AG08395 (cell line): ENCODE data around the gene ARHGAP24.
"Not testable (repeated sequence)": the region's sequence is repeated elsewhere in the genome, so short reads cannot be mapped to it uniquely, and the experiment has no call there.

Experiments
- DNase-seq: peaks from one replicate; pipeline ENCODE4 v3.0.0; 2012; ENCODE audit warnings: mixed read lengths, low spot score

ARHGAP24 gene

DNA sequence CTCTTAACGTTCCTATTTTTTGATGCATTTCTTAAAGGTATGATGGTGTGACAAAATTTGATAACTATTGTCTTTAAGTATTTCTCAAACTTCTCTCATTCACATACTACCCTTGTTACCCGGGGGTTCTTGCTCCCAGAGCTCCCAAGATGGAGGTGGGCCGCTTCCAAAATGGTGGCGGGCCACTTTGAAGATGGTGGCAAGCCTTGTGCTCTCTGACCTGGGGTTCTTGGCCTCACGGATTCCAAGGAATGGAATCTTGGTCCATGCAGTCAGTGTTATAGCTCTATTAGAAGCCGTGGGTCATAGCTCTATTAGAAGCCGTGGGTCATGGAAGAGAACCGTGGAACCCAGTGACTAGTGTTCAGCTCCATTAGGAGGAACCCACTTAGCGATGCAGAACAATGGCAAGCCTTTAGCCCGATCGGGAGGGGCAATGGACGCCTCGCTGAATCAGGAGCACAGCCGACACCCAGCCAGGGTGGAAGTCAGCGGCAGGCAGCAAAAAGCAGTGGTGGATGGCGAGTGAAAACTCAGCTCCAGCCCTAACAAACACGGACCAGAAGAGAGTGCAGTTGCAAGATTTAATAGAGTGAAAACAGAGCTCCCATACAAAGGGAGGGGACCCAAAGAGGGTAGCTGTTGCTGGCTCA is 481.5 kb downstream of the ARHGAP24 start:
- no peak for DNase-seq

DNA sequence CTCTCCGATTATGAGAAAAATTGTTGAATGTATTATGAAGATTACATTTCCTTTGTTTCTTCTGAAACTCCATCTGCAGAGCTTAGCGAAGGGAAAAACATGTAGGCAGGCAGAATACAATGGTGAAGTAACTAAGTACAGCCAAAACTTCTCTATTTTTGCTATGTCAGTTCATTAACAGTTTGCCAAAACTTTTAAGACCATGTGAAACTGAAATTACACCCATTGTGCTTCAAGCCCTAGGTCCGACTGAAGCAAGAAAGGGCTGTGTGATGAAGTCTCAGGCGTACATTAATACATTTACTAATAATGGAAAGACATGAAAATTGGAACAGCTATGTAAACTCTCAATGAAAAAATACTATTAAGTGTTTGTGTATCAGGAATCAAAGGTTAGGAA is 486.9 kb downstream of the ARHGAP24 start:
- DNase-seq, result no peak

DNA sequence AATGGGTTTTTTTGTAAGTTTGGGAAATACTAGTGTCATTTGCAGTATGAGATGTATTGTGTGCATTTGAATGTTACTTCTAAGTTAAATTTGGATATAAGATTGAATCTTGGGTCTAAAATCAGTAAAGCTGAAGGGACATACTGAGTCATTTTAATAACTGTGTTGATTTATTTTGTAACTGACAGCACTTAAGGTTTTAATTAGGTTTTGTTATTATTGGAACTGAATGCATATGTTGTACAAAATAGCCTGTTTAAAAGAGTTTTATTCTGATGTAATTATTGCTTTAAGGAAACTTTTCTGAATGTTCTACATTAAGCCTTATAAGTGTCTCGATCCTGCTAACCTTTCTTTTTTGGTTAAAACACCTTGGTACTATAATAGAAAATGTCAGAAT is 488.3 kb downstream of the ARHGAP24 start:
- DNase-seq, result no peak

DNA sequence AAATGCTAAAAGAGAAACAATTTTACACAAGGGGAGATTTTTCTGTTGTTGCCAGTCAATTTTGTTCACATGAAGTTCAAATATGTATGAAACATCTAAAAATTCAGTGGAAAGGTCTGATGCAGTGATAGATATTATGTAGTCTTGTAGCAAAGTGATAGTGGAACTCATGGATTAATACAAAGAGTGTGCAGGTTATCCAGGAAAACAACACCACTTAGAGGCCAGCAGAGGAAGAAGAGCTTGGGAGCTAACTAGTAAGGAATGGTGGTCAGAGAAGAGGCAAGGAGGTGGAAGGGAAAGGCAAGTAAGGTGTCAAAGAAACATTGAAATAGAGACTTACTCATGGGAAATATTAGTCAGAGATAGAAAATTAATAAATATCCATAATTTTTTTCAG is 489.3 kb downstream of the ARHGAP24 start:
- no peak for DNase-seq

DNA sequence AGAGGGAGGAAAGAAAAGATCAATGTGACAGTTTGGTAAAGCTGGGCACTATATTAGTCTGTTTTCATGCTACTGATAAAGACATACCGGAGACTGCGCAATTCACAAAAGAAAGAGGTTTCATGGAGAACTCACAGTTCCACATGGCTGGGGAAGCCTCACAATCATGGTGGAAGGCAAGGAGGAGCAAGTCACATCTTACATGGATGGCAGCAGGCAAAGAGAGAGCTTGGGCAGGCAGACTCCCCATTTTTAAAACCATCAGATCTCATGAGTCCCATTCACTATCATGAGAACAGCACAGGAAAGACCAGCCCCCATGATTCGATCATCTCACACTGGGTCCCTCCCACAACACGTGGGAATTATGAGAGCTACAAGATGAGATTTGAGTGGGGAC is 490.1 kb downstream of the ARHGAP24 start:
- DNase-seq, result not testable (repeated sequence)

DNA sequence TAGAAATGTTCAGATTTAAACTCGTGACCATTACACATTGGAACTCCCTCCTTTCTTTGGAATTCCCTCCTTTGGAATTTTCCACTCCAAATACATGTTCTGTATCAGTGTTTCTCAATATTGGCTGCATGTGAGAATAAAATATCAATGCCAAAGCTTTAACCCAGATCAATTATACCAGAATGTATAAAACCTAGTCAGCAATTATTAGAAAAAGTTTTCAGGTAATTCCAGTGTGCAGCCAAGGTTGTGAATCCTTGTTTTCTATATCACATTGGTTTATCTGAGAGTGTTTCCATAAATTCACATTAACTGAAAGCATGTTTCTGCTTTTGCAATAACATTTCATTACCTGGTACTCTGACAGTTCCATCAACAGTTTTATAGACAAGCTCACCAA is 490.6 kb downstream of the ARHGAP24 start:
- DNase-seq, result no peak

DNA sequence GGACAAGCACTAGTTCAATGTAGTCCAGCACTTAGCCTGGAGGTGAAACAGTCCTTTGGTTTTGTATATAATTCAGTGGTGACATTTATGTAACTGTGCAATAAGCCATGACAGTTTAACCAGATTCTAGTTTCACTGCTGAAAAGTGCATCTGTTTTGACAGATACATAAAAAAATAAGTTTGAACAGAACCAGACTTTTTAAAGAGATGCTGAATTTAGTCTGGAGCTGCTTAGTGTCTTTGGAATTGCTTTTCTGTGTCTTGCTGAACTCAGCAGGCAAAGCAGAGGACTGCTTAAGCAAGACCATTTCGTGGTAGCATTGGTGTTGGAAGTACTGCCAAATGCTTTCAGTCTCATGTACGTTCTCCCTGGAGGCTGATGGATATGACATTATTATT is 491.4 kb downstream of the ARHGAP24 start:
- no peak for DNase-seq

DNA sequence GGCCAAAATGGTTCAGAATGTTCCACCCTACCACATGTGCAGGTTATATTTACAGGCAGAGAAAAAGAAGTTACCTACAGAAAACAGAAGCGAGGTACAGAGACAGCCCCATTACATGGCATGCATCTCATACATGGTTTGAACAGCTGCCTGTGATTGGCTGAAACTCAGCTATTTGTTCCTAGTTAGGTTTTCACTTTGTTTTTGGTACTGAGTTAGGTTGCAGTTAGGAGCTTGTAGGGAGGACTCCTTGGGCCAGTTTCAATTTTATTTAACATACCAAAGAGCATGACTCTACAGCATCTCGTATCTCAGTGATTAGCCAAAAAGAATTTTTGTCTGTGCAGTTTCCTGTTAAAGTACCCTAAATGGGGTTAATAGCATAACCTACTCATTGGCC is 492.9 kb downstream of the ARHGAP24 start:
- DNase-seq, result peak; percentile 29

DNA sequence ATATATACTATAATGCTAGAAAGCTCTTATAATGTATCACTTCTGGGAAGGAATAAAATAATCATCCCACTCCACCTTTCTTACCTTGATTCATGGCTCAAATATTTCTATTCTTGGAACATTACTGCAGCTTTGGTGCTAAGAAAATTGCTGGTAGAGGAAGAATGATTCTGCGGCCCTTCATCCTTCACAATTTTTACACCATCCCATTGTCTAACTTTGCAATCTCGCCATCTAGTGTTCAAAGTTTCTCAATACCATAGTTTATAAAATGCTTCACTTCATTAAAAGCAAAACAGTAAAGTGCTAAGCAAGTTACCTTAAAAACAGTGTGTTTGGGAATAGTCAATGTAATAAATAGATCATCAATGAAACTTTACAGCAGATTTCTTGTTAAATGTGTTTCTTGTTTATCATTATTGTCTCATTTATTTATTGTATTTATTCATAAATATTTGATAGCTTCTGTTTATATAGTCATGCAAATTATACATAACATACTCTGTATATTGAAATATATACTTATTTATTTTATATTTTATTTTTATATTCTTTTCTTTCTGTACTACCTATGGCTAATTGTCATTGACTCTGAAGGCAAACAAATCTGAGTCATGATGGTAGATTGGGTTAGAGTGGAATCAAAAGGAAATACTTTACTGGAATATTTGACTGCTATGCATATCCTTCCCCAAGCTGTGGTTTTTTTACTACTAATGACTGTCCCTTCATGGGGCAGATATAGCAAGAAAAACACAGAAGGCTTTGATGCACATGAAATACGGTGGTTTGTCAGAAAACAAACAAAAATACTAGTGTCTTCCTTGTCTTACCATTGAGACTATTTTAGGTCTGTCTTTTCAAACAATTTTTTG is 494.2 kb downstream of the ARHGAP24 start:
- peak; percentile 74 for DNase-seq

DNA sequence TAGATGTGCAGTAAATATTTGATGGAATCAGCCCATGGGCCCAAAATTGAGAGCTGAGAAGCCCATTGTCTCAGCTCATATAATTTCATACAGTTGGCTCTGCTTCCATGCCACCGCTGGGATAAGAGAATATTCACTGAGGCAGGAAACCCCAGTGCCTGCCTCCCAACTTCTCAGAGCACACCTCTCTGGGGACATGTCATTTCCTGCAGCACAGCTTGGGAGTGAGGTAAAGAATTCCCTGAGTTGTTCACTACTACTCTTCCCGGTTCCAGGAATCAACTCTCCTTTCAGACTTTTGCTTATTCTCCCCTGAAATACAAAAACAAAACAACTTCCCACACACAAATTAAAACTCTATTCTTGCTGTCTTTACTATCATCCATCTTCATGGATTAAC is 495.6 kb downstream of the ARHGAP24 start:
- no peak for DNase-seq

DNA sequence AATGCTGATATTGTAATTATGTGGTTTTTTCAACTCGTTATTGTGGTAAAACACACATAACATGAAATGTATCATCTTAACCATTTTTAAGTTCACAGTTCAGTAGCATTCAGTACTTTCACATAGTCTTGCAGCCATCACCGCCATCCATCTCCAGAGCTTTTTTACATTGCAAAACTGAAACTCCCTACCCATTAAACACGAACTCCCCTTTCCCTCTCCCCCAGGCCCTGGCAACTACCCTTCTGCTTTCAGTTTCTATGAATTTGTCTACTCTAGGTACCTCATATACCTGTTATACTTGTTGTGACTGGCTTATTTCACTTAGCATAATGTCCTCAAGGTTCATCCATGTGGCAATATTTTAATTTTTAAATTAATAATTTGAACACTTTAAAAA is 504.3 kb downstream of the ARHGAP24 start:
- no peak for DNase-seq

DNA sequence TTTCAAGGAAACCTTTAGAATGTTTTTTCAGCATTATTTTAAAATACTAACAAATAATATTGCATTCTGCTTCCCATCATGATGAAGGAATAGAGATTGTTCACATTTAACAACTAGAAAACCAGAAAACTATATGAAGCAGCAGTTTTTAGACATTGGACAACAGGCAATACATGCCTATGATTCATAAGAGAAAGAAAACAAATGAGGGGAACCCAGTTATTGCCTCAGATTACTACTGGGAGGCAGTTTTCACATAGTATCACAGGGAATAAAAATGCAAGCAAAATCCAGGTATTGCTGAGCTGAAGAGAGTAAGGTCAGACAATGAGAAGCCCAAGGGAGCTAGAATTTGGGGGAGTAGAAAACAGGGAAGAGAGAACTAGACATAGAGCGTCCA is 511.3 kb downstream of the ARHGAP24 start:
- no peak for DNase-seq

DNA sequence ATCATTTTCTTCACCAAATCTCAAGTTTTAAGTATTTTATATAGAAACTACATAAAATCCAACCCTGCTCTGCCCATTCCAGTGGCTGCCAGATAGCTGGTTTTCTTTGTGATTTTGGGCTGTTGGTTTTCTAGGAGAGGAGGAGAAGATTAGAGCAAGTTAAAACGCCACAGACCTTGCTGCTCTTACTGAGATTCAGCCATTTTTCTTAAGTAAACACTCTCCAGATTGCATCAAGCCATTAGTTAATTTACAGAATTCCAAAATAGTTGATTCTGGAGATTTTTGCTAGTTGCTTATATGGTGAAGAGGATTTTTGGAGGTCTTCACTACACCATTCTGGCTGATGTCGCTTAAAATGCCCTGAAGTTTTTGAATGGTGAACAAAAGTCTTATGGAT is 518.7 kb downstream of the ARHGAP24 start:
- DNase-seq, result no peak

DNA sequence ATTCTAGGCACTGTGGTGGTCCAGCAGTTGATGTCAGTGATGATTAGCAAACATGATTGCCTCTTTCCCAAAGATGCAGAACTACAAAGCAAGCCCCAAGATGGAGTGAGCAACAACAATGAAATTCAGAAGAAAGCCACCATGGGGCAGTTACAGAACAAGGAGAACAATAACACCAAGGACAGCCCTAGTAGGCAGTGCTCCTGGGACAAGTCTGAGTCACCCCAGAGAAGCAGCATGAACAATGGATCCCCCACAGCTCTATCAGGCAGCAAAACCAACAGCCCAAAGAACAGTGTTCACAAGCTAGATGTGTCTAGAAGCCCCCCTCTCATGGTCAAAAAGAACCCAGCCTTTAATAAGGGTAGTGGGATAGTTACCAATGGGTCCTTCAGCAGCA is 519.6 kb downstream of the ARHGAP24 start:
- peak; percentile 11 for DNase-seq

DNA sequence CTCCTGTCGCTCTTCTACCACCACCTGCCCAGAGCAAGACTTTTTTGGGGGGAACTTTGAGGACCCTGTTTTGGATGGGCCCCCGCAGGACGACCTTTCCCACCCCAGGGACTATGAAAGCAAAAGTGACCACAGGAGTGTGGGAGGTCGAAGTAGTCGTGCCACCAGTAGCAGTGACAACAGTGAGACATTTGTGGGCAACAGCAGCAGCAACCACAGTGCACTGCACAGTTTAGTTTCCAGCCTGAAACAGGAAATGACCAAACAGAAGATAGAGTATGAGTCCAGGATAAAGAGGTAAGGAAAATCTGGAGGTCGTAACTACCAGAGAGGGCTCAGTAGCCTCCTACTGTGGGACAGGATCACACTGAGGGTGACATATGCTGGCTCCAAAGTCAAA is 520.4 kb downstream of the ARHGAP24 start:
- DNase-seq, result no peak

DNA sequence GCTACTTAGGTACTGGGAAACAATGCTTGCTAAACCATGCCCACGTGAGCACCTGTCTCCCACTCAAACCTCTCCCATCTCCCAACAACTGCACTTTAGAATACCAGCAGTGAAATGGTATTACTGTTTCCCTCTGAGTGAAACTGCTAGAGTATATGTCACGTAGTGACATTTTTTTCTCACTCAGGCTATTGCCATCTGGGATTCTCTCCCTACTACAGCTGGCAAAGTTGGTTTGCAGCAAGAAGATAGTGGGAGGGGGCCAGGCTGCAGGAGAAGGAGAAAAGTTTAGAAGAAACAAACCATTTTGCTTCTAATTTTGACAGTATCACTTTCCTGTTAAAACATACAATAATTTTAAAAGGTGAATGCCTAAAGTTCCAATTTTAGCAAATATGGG is 526.6 kb downstream of the ARHGAP24 start:
- DNase-seq, result no peak

DNA sequence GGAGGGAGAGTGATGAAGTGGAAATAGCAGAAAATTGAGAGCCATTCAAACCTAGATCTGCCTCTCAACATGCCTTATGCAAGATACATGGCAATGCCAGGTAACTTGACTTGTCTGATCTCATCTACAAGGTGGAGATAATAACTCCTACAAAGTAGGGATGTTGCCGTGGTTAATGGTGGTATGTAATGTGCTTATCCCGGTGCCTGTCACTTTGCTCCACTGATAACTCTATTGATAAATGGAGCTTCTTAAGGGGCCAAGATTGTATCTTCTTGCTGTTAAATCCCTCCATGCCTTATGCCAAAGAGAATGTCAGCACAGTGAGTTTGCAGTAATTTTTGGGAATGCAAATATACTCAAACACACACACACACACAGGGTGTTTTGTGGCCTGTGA is 529.1 kb downstream of the ARHGAP24 start:
- DNase-seq, result no peak

DNA sequence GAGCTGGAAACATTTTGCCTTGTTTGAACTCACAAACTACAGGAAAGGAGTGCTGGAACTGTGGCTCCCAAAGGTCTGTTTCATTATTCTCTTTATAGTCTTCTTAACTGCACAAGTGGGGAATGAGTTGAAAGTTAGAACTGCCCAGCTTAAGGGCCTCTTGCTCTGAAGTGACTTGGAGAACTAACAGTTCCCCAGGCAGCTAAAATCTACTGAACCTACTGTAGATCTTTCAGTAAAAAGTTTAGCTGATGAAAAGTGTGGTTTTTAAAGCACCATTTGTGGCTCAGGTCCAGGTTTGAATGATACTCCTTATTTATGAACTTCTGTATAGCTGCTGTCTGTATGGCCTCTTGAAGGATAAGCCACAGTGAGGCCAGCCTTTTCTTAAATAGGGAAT is 531.1 kb downstream of the ARHGAP24 start:
- DNase-seq, result no peak

DNA sequence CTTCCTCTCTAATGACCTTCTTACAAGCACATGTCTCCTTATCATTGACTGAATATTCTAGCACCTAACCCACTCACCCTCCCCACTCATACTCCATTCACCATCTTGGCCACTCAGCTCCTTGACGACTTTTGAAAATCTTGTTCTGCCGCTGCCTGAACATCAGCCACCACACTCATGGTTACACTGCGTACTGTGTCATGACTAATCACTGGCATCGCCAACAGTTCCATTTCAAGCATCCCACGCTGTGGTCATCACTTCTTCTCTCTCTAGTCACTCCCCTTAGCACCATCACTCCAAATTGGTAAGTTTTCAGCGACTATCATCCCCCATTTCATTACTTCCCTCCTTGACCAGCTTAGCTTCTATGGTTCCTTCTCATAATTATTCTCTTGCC is 532.1 kb downstream of the ARHGAP24 start:
- DNase-seq, result no peak

DNA sequence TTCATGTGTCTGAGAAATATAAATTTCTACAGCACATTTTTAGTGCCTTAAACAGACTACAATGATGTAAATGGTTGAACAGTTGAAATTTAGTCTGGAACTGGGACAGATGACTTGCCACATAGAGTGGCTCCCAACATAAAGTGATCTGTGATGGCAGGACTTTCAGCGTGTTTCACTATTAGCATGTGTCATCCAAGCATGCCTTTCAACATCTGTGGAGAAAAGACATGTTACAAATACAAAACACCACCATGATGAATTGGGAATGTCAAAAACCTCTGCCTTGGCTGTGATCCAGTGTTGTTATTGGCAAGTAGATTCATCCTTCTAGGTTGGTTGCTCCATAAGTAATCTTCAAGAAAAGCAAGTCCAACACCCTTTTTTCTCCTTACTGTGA is 536.2 kb downstream of the ARHGAP24 start:
- peak; percentile 90 for DNase-seq

DNA sequence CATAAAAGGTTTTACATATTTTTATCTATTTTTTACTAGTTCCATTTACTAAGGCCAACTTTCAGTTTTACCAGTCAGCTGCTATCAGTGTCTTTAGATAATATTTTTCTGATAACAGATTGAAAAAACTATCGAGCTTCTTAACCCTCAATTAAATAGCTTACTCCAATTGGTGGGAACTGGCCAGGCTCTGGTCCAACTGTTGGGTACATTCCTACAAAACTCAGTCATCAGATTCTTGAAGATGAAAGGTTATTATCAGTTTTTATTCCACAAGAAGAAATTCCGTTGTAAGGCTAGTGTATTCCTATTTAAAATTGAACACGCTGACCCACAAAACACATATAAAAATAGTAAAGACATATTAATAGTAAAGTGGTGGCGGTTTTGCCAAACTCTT is 538.7 kb downstream of the ARHGAP24 start:
- DNase-seq, result peak; percentile 9

DNA sequence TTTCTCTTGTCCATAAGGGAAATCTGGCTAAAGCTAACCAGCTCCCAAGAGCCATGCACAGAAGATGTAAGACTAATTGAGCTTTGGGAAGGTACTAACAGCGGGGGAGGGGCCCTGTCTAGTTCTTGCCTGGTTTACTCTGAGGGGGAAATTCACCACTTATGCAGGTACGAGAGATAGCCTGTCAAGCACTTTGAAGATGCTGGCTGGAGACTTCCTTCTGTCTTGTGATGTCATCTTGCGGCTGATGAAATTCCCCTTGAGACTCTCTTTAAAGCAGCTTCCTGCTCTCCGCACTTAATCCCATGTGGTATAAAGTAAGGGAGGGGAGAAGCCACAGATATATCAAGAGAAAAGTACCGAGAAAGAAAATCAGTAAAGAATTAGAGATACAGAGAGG is 539.6 kb downstream of the ARHGAP24 start:
- no peak for DNase-seq

DNA sequence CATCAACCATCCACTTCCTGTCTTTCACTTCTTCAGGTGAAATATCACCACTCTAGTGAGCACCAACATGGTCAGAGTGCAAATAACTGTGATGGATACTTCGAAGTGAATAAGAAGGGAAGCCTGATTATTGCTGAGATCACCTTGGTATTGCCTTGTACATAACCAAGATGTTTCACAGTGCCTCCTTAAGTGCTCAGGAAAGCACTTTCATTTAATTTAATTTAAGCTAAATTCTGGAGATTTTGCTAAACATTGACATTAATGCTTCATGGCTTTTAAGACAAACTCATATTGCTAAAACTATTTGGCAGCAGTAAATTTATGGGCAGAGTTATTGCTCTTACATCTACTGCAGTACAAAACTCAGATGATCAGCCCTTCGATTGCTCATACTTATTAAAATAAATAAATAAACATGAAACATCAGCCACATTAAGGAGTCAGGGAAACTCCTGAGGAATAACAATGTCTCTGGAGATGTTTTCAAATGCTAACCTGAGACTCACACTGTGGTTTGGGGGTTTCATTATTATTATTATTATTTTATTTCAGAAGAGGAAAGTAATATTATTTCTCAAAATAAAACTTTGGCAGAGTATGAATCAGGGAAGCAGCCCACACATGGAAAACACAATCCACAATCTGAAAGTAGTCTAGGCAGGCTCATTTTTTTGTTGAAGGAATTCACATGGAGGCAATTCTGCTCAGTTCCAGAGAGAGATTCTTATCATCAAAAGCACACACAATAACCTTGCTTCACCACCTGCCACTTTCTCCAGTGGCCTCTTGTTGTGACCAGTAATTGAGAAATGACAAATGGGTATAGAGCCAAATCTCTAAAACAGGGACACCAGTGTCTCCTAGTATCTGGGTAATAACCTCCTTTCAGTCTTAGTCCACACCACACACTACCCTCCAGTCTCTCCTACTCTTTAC is 540.7 kb downstream of the ARHGAP24 start:
- no peak for DNase-seq
